Measurements from ENCODE around the gene POU3F1.

GRCh38 chr1:38014171-38014570 lies 32.4 kb downstream of the POU3F1 start:
- TF ChIP-seq CTCF (IDR thresholded peaks at IDR 0.05 in 8 of 11, conservative IDR thresholded peaks at IDR 0.05 in 3 of 11) (no peak), POLR2A (IDR thresholded peaks at IDR 0.05) (no peak), POLR2AphosphoS5 (IDR thresholded peaks at IDR 0.05) (no peak)

Data from spleen (tissue), 7 donors.